Esophagus mucosa (tissue), 1 donor: ENCODE measurements around the gene EPB41L5. TPM values are rescaled to one million over a fixed set of nuclear protein-coding genes. Genes with fewer than 3 reads are reported as not detected.

Experiments
- ATAC-seq: fragments of 200-7000 bp; cut with Tn5 transposase; one replicate; pipeline ENCODE4 v1.9.1; 2020
- total RNA-seq: library from RNA; stranded (reverse); gene quantifications from one replicate; pipeline ENCODE4 v1.2.4, GENCODE V29; 2023
- donor health status: DM: yes; HTN: yes; CAD: no.

Gene EPB41L5
- total RNA-seq, 1 donor from 2014 or later: 16.8 TPM

DNA sequence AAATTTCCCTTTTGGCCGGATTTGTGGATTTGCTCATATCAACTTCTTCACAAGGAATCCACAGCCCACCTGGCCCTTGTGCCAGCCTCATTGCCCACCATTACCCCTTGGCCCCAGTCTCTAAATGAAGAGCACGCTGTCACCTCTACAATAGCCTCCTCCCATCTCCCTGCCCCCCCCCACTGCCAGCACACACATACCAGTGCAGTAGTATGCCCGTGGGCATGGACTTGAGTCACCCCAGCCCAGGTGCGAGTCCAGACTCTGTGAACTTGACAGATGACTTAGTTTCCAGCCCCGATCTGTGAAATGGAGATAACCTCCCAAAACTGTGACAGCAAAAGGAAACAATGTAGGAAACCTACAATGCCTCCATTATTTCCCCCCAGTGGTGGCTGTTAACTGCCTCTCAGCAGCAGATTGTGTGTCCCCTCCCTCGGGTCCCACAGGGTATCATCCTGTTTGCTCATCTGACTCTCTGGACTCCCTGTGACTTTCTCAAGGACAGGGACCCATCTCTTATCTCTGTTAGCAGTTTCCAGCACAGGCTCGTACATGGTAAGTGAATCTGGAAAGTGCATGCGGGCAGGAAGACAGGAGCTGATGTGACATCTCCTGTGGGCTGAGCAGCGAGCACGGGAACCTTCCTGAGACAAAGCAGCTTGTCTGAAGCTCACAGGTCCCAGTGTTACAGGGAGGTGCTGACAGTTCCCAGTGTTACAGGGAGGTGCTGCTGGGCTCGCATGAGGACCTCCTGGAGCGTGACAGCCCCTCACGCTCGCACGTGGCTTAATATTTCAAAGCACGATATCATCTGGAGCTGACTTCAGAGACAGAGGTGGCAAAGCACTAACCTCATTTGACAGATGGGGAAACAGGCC, 214.5 kb downstream of the EPB41L5 start:
- no peak for ATAC-seq

- no peak for ATAC-seq
These were observed 215.6 kb downstream of the EPB41L5 start for GRCh38 chr2:120228503-120228902.

Other genes starting within 250 kb of the EPB41L5 start
- 20.3 TPM for gene TMEM185B, start 210.3 kb downstream of the EPB41L5 start, total RNA-seq
- 81.2 TPM for gene RALB, start 239.8 kb downstream of the EPB41L5 start, total RNA-seq